Left ventricle myocardium superior (tissue), 1 donor: ENCODE data around the gene MRPL16. TPM values are rescaled to one million over a fixed set of nuclear protein-coding genes. Genes with fewer than 3 reads are reported as not detected.

Experiments used
- ATAC-seq: fragments of 200-7000 bp; cut with Tn5 transposase; one replicate; pipeline ENCODE4 v1.9.1; 2020; ENCODE audit warnings: mild to moderate bottlenecking, moderate library complexity
- DNase-seq: peaks from one replicate; pipeline ENCODE4 v3.0.0-alpha.2; 2020
- intact Hi-C: fragments of 100-400 bp; cut with micrococcal nuclease; formaldehyde crosslinking; loops from one replicate; pipeline ENCODE4 v1.11.0; 2022
- total RNA-seq: library from RNA; stranded (reverse); fragmentation: NEBNext Ultra II Directional; extraction: Animal tissue kit (Norgen Biotek cat#: 25700); gene quantifications from one replicate; pipeline ENCODE4 v1.2.1, GENCODE V29; 2021
- donor health status: DM: no; HTN: yes; CAD: no; lungs with severe emphysema.

The MRPL16 gene
- total RNA-seq, 1 donor from 2014 or later = 103 TPM

DNA sequence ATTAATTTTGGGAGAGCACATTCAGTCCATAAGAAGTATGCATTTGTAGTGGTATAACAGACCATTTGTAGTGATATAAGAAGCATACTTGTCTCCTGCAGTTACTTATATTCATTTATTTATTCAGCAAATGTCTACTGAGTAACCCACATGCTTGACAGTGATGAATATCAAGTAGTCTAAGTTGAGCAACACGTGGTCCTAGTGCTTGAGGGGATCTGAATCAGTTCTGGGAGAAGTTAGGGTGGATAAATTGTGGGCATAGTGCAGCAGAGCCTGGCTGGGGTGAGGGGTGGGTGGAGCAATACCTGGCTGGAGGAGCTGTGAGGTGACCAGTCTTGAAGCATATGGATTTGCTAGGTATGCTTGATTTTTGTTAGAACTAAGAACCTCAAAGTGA lies 31.1 kb downstream of the MRPL16 start:
- intact Hi-C loops = no loop called here
- ATAC-seq = no peak
- DNase-seq = no peak

DNA sequence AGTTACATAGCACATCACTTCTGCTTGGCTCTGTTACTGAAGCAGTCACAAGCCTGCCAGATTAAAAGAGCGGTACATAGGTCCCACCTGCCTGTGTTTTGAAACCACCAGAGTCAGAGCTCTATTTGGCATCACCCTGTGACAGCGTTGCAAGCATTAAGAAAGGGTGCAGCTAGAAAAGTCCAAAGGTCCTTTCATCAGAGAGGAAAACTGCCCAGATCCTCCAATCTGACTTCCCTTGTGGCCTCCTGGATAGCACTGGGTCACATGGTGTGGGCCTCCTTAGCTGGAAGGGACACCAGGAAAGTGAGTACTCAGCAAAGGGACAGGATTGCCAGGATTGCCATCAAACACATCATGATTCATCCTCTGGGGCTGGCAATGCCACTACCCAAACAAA lies 32.5 kb downstream of the MRPL16 start:
- ATAC-seq = peak; percentile 48
- intact Hi-C loops = no loop called here
- DNase-seq = no peak

DNA sequence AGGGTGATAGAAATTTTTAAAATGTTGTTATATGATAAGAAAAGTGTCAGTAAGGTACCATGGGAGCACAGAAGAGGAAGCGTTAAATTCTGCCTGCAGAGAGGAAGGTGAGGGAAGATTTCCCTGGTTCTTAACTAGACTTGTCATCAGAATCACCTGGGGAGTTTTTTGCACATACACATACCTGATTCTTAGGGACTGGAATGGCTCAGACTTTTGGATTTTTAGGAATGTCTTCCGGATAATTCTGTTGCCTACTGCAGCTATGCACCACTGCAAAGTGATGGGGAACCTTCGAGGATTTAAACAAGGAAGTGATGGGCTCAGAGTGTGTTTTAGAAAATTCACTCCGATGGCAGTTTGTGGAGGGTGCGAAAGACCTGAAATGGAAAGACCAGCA lies 33.5 kb downstream of the MRPL16 start:
- intact Hi-C loops = no loop called here
- ATAC-seq (no peak), DNase-seq (no peak)

DNA sequence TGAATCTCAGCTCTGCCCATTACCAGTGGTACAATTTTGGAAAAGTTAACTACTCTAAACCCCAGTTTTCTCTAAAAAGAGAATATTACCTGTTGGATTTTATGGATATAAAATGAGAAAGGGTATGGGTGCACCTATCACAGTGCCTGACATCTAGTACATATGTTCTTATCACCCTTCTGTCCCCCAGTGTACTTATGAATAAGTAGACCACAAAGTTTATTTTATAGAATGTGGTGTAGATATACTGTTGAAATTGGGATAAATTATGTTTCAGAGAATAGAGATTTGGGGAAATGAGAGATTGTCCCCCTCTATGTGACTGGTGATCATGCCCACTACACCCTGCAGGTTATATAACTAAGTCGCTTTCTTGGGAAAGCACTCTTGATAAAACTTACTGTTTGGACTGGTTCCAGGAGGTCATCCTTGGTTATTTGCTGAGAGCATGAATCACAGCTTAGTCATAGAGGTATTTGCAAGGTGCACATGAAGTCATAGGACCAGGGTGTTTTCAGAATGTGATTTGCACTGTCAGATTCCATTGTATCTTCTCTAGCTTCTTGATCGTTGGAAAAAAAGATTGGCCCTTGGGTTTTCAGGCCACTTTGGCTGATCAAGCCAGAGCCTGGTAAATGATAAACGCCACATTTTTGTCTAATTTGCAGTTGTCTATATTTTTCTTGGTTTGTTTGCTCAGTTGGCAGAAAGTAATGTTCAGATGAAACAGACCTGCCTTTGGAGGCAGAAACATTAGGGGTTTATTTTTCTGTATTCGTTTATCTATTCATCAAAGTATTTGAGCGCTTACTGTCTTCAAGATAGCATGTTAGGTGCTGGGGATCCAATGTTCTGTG lies 34.1 kb downstream of the MRPL16 start:
- intact Hi-C loops = no loop called here
- ATAC-seq = no peak
- DNase-seq = no peak

DNA sequence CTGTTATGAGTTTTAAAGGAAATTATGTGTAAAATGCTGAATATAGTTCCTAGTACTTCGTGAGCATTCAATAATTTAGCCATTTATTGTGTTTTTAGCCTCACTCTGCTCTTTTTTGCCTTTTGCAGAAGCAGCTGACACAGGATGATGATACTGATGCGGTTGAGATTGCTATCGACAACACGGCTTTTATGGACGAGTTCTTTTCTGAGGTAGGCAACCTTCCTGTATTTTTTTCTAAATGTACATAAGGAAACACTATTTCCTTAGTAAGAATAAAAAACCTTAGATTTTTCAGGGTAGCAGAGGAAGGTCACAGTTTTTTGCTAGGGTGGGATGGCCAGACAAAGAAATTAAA lies 37.5 kb downstream of the MRPL16 start:
- ATAC-seq (no peak), DNase-seq (no peak)
- intact Hi-C loops = no loop called here

DNA sequence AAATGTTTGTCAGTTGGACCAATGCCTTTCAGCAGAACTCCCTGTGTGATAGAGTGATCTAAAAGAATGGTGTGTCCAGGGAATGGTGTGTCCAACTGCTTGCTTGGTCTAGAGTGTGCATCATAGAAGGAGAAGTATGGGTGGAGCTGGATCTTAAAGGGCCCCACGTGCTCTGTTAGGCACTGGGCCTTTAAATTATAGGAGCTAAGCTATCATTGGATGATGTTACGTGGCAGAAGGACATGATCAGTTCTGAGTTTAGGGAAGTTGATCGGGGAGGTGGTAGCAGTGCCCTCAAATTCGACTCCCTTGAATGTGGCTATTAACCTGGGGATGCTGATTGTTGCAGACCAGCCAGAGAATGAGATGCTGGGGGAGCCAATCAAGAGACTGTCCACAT lies 39.0 kb downstream of the MRPL16 start:
- no peak for ATAC-seq
- intact Hi-C loops = no loop called here
- no peak for DNase-seq

DNA sequence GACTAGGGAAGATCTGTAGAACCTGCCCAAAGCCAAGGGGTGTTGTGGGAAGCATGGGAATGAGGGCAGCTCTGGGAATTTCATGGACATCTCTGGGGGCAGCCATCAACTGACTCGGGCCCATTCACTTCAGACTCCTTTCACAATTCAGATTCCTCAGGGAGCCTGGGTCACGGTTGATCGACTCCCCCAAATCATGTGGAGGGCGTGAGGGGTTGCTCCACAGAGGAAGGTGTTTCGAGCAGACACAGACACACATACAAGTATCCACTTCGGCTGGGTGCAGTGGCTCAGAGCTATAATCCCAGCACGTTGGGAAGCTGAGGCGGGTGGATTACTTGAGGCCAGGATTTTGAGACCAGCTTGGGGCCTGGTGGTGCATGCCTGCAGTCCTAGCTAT lies 39.7 kb downstream of the MRPL16 start:
- DNase-seq (no peak), ATAC-seq (no peak)
- intact Hi-C loops = no loop called here

DNA sequence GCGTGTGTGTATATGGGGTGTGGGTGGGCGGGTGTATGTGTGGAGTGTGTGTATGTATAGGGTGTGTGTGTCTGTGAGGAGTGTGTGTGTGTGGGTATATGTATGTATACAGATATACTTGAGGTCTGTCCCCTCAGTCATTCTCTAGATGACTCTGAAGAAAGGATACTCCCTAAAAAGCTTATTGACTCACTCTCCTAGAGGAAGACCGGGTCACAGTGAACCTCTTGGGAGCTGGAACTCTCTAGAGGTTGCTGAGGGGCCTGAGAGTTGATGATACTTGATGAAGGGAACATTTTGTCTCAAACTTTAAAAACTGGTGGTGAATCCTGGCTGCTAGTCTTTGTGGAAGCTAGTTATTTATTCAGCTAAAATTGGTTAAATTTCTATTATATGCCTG lies 40.3 kb downstream of the MRPL16 start:
- ATAC-seq (peak; percentile 44), DNase-seq (no peak)
- intact Hi-C loops = no loop called here

DNA sequence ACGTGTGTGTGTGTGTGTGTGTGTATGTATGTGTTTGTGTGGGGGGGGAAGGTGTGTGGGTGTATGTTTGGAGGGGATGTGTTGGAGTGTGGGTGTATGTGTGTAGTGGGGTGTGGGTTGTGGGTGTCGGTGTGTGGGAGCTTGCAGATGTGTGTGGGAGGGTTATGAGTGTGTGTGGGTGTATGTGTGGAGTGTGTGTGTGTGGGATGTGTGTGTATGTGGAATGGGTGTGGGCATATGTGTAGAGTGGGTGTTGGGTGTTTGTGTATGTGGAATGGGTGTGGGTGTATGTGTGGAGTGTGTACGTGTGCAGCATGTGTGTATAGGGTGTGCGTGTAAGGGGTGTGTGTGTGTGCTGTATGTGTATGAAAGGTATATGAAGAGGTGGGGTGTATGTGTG lies 40.8 kb downstream of the MRPL16 start:
- ATAC-seq (no peak), DNase-seq (no peak)
- intact Hi-C loops = no loop called here

DNA sequence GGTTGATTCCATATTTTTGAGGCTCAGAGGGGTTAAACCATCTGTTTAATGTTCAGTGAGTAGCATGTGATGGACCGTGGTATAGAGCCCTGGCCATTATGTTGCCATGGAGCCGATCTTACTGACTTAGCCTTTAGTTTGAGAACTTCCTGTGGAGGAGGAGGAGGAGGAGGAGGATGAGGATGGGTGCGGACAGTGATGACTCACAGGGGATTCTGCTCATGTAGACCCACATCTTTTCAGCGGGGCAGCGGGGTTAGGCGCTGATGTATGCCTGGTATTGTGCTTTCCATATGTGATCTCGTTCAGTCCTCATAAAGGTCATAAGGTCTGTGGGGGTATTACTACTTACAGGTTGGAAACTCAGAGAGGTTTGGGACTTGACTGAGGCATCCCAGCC lies 41.5 kb downstream of the MRPL16 start:
- intact Hi-C loops = no loop called here
- no peak for DNase-seq
- ATAC-seq = no peak

DNA sequence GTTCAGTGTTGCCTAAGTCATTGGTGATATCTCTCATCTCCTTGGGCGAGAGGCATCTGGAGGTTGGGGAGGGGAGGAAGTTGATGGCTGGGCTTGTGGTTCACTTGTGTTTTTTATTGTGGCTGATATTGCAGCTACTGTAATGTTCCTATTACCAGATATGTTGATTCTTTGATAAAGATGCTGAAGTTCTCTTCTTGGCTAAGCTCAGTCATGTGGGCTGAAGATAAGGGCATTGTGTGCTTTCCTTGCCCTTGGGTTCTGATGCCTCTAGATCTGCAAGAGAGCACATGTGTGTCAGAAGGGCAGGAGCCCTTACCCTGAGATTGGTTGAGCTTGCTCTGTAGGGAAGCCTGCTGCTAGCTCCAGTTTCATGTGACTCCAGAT lies 43.4 kb downstream of the MRPL16 start:
- no peak for DNase-seq
- ATAC-seq = no peak
- intact Hi-C loops = no loop called here

DNA sequence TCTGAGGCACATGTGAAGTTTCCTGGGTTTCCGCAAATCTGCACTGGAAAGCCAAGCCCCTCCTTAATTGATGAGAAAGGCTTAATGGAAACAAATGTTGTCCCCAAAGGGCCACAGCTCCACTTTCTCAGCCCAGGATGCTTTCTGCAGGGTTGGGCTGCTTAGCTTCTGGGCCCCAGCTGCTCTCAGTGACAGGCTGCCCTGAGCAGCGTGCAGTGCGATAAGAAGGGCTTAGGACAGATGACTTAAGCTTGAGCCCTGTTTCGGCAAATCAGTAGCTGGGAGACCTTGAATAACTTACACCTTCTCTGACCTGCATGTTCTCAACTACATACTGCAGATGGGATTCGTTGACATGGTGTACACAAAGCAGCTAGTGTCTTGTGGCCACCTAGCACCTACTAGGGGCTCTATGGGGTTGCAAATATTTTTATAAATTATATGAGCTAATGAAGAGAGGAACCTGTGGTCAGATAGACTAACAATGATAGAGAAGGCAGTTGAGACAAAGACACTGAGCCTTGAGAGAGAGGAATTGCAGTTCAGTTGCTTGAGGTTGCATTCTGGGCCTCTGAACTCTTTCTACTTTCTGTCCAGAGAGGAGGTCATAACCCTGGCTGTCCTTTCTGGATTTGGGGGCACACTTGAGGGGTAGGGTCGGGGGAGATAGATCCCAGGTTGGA lies 43.9 kb downstream of the MRPL16 start:
- intact Hi-C loops = no loop called here
- DNase-seq (no peak), ATAC-seq (peak; percentile 65)

DNA sequence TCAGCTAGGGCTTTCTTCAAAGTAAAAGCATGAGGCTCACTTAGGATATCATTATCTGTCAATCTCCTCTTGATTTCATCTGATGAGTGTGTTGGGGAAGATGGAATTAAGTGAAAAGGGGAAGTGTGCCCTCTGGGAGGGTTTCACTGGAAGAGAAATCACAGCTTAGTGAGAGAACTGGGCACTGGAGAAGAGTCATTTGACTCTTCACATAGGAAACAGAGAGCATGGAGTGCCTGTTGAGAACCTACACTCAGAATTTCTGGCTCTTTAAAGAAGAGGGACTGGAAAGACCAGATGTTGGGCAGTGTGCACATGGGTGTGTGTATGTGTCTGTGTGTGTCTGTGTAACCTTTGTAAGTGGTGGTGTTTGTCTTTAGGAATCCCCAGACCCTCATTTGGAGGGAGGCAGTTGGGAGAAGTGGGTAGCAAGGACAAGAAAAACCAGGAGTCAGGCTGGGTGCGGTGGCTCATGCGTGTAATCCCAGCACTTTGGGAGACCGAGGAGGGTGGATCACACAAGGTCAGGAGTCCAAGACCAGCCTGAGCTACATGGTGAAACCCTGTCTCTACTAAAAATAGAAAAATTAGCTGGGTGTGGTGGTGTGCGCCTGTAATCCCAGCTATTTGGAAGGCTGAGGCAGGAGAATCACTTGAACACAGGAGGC lies 45.4 kb downstream of the MRPL16 start:
- ATAC-seq (no peak), DNase-seq (no peak)
- intact Hi-C loops = no loop called here

DNA sequence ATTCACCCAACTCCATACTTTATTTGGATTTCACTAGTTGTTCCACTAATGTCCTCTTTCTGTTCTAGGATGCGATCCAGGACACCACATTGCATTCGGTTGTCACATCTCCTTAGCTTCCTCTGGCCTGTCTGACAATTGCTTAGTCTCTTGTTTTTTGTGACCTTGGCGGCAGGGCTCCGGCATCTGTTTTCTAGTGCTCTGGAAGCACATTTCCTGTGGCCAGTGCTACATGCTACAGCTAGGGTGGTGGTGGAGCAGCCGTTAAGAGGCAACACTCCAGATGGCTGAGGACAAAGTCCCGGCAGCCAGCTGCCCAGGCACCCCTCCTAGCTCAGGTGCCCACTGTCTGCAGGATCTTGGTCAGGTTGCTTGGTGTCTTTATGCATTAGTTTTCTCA lies 48.6 kb downstream of the MRPL16 start:
- intact Hi-C loops = no loop called here
- ATAC-seq (peak; percentile 75), DNase-seq (peak; percentile 35)

DNA sequence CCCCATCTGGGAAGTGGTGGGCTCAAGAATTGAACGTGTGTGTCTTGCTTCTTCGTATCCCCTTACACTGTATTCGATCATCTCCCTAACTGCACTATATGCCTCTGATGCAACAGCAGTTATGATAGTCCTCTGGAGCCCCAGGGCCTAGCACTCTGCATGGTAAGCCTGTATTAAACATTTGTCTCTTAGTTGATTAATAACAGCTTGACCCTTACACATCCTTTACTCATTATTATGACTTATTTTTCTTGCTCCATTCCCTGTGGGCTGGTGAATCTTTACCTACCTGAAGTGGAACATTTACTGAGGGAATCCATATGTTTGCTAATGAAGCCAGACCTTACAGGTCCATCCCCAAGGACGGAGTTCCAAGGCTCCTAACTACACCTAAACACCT lies 49.8 kb downstream of the MRPL16 start:
- intact Hi-C loops = no loop called here
- ATAC-seq = no peak
- no peak for DNase-seq

DNA sequence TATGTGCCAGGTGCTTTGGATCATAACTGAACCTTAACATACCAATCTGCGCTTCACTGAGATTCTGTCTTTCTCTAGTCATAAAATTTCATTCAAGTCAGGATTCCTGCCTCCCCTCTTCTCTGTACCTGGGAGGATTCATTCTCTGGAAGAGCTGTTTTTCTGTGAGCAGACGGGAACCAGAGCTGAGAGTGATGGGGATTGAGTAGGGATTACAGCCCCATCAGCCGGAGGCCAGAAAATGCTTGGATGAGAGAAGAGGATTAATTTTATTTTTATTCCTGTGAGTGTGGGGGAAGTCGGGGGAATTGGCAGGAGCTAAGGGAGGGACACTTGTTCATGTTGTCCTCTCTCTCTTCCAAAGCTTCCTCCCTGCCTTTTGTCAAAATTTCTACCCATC lies 50.7 kb downstream of the MRPL16 start:
- ATAC-seq = no peak
- DNase-seq = no peak
- intact Hi-C loops = no loop called here

DNA sequence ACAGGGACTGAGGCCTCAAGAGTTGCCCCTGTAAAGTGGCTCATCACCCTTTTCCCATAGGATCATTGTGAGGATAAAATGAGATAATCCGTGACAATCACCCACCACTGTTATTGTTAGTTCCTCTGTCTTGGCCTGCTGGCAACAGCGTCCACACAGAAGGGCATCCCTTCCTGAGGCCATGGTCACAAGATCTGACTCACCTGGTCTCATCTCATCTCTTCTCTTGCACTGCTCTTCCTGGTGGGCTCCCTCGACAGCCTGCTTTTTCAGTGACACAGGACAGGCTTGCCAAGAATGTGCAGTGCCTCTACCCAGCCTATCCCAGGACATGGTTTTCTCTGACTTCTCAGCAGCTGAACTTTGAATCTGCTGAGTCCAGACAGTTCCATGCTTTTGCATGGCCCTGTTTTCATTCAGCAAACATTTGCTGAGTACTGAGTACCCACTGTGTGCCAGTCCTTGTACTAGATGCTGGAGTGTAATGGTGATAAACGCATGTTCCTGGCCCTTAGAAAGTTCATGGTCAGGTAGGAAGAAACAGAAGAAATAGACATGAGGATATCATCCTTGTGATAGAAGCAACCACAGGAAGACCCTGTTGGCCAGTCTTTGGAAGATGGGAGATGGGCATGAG lies 52.1 kb downstream of the MRPL16 start:
- DNase-seq = no peak

DNA sequence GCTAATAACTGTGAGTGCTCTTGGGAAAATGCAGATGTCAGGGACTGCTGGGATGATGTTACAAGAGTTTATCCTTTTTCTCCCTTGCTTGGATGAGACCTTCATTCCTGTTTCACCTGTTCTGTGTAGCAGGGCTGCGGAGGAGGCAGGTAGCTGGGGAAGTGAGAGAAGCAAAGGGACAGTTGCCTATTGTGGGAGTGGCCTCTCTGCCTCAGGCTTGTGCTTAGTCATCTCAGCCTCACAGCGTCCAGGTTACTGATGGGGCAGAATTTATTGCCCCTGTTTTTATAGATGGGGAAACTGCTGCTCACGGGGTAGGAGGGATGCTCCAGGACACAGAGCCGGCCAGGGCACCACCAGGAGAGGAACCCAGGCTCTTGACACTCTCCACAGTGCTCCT lies 53.7 kb downstream of the MRPL16 start:
- ATAC-seq = no peak
- intact Hi-C loops = no loop called here

More for the DNA sequence above, 52.1 kb downstream of the MRPL16 start:
- ATAC-seq = no peak
- intact Hi-C loops = no loop called here

DNA sequence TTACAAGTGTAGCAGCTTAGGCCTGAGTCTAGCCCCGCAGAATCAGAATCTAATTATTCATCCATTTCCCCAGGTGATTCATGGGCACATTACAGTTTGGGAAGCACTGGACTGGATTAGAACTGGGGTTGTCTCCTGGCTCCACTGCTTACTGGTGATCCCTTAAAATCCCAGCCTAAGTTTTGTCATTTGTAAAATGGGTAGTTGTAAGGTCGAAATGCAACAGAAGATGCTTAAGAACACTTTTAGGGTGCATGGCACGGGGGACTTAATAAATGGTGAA lies 54.1 kb downstream of the MRPL16 start:
- intact Hi-C loops = no loop called here
- DNase-seq (no peak), ATAC-seq (no peak)

More for the DNA sequence above, 53.7 kb downstream of the MRPL16 start:
- DNase-seq = no peak
